ENCODE data around the gene USP25. TPM values are rescaled to one million over a fixed set of nuclear protein-coding genes. Genes with fewer than 3 reads are reported as not detected.

Gene USP25
- total and polyA plus RNA-seq, 9 of the 15 experiments (the other 6 are each of a cell fraction or from before 2014, with no cell fraction given) = 7.8 to 44.9 (median 31.4) TPM

GRCh38 chr21:15742052-15742670, 12.4 kb downstream of the USP25 start (continued):
- no peak for TF ChIP-seq ZNF592 (IDR thresholded peaks at IDR 0.05)
- no peak for TF ChIP-seq THAP12 (CRISPR knock-in tag; IDR thresholded peaks at IDR 0.05)
- TF ChIP-seq RFX1 (IDR thresholded peaks at IDR 0.05) = no peak
- peak in 1 of 2 experiments; percentile 45; a peak in 1 of 4 replicates for TF ChIP-seq FOXK2 (conservative IDR thresholded peaks at IDR 0.05 in 1 of 2, IDR thresholded peaks at IDR 0.05 in 1 of 2; ENCODE audit: low read depth in 2 of 2)
- TF ChIP-seq ZBTB43 (CRISPR knock-in tag; IDR thresholded peaks at IDR 0.05) = no peak
- no peak for TF ChIP-seq RBM15 (IDR thresholded peaks at IDR 0.05; ENCODE audit: insufficient read depth, low read length)
- TF ChIP-seq MEF2D (tag; conservative IDR thresholded peaks at IDR 0.05; ENCODE audit: low read depth) = no peak
- TF ChIP-seq ZBTB33 (CRISPR knock-in tag; IDR thresholded peaks at IDR 0.05) = no peak
- no peak for TF ChIP-seq TFAP4 (CRISPR knock-in tag; IDR thresholded peaks at IDR 0.05; ENCODE audit: borderline replicate concordance)
- TF ChIP-seq MNT (conservative IDR thresholded peaks at IDR 0.05) = no peak
- peak in 1 of 2 experiments; percentile 76; a peak in 2 of 4 replicates for TF ChIP-seq HDAC1 (IDR thresholded peaks at IDR 0.05)
- no peak for TF ChIP-seq ZNF282 (CRISPR knock-in tag; IDR thresholded peaks at IDR 0.05)
- peak; percentile 51; the same call in 1 of the 2 replicates for TF ChIP-seq SMARCE1 (IDR thresholded peaks at IDR 0.05)
- TF ChIP-seq NR2F6 (CRISPR knock-in tag; IDR thresholded peaks at IDR 0.05) = no peak
- no peak for TF ChIP-seq EHMT2 (IDR thresholded peaks at IDR 0.05)
